ENCODE results near the gene SYP. TPM values are rescaled to one million over a fixed set of nuclear protein-coding genes. Genes with fewer than 3 reads are reported as not detected.

Gene SYP
- total RNA-seq, 1 donor from 2014 or later = 0.07 TPM

GRCh38 chrX:49227726-49228125, 27.7 kb upstream of the SYP start:
- H3K27me3 Mint-ChIP-seq (ENCODE audit: insufficient read depth, low read depth) = peaks cover 14% of the 10 kb centered on the region
- H3K79me2 ChIP-seq (ENCODE audit: low read depth) = no peaks in the 10 kb centered on the region
- no peaks in the 10 kb centered on the region for H3F3A ChIP-seq (ENCODE audit: low read depth)
- H3K4me2 ChIP-seq = no peak overlapping the region
- no peak overlapping the region for H3K27ac Mint-ChIP-seq
- peaks cover under 1% of the 10 kb centered on the region for H3K4me1 Mint-ChIP-seq
- no peaks in the 10 kb centered on the region for H3K9me3 ChIP-seq (ENCODE audit: low read depth)
- H3K36me3 Mint-ChIP-seq = no peaks in the 10 kb centered on the region
- peaks cover 25% of the 10 kb centered on the region for H3K9me3 Mint-ChIP-seq
- DNase-seq (ENCODE audit: low spot score) = no peak
- TF ChIP-seq EZH2 (IDR thresholded peaks at IDR 0.05) = no peak
- TF ChIP-seq, protein P1, sequence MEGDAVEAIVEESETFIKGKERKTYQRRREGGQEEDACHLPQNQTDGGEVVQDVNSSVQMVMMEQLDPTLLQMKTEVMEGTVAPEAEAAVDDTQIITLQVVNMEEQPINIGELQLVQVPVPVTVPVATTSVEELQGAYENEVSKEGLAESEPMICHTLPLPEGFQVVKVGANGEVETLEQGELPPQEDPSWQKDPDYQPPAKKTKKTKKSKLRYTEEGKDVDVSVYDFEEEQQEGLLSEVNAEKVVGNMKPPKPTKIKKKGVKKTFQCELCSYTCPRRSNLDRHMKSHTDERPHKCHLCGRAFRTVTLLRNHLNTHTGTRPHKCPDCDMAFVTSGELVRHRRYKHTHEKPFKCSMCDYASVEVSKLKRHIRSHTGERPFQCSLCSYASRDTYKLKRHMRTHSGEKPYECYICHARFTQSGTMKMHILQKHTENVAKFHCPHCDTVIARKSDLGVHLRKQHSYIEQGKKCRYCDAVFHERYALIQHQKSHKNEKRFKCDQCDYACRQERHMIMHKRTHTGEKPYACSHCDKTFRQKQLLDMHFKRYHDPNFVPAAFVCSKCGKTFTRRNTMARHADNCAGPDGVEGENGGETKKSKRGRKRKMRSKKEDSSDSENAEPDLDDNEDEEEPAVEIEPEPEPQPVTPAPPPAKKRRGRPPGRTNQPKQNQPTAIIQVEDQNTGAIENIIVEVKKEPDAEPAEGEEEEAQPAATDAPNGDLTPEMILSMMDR (IDR thresholded peaks at IDR 0.05) = no peak
- TF ChIP-seq EZH2phosphoT487 (IDR thresholded peaks at IDR 0.05) = no peak
- no peaks in the 10 kb centered on the region for H3K27me3 ChIP-seq
- H4K20me1 ChIP-seq (ENCODE audit: low read depth) = no peaks in the 10 kb centered on the region
- H3K4me3 ChIP-seq = no peak overlapping the region
- H3K36me3 ChIP-seq = no peaks in the 10 kb centered on the region
- no peak overlapping the region for H3K27ac ChIP-seq
- H3K4me3 Mint-ChIP-seq = no peak overlapping the region
- no peak overlapping the region for H3K9ac ChIP-seq
- H2AFZ ChIP-seq (replicated peaks) = no peak overlapping the region
- no peaks in the 10 kb centered on the region for H3K4me1 ChIP-seq

DNA sequence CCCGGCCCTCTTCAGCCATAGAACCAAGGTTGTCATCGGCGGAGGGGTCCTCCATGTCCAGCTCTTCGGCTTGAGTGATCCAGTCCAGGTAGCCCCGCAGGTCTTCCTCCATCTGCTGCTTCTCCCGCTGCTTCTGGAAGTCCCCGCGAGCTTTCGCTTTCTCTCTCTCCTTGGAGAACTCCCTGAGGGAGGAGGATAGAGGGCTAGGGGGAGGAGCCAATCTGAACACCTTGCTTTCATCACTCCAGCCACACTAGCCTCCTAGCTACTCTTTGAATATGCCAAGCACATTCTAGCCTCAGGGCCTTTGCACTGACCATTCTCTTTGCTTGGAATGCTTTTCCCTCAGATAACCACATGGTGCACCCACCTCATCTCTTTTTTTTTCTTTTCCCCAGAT, 27.0 kb upstream of the SYP start:
- Histone ChIP-seq H3K79me2 (ENCODE audit: low read depth) (no peaks in the 10 kb centered on the region), H3K27ac (no peak overlapping the region), H3K4me2 (no peak overlapping the region), H4K20me1 (ENCODE audit: low read depth) (no peaks in the 10 kb centered on the region), H3K27me3 (no peaks in the 10 kb centered on the region), H3K4me3 (no peak overlapping the region), H3K36me3 (no peaks in the 10 kb centered on the region), H3K9me3 (ENCODE audit: low read depth) (no peaks in the 10 kb centered on the region), H2AFZ (replicated peaks) (no peak overlapping the region), H3K4me1 (no peaks in the 10 kb centered on the region), H3F3A (ENCODE audit: low read depth) (no peaks in the 10 kb centered on the region), H3K9ac (no peak overlapping the region)
- Mint-ChIP-seq H3K27me3 (ENCODE audit: insufficient read depth, low read depth) (peaks cover 18% of the 10 kb centered on the region), H3K36me3 (no peaks in the 10 kb centered on the region), H3K27ac (no peak overlapping the region), H3K9me3 (peaks cover 27% of the 10 kb centered on the region), H3K4me1 (no peaks in the 10 kb centered on the region), H3K4me3 (no peak overlapping the region)
- TF ChIP-seq, protein P1 (IDR thresholded peaks at IDR 0.05) = no peak
- TF ChIP-seq EZH2phosphoT487 (IDR thresholded peaks at IDR 0.05) (no peak), EZH2 (IDR thresholded peaks at IDR 0.05) (no peak)
- DNase-seq (ENCODE audit: low spot score) = no peak

- Histone ChIP-seq H3K4me3 (no peak overlapping the region), H3K4me2 (no peak overlapping the region), H3K79me2 (ENCODE audit: low read depth) (no peaks in the 10 kb centered on the region), H3K9me3 (ENCODE audit: low read depth) (no peaks in the 10 kb centered on the region), H2AFZ (replicated peaks) (no peak overlapping the region), H4K20me1 (ENCODE audit: low read depth) (no peaks in the 10 kb centered on the region), H3K9ac (no peak overlapping the region), H3K36me3 (no peaks in the 10 kb centered on the region), H3F3A (ENCODE audit: low read depth) (no peaks in the 10 kb centered on the region), H3K27ac (no peak overlapping the region), H3K4me1 (no peaks in the 10 kb centered on the region), H3K27me3 (no peaks in the 10 kb centered on the region)
- Mint-ChIP-seq H3K9me3 (peaks cover 24% of the 10 kb centered on the region), H3K4me1 (no peaks in the 10 kb centered on the region), H3K4me3 (no peak overlapping the region), H3K27me3 (ENCODE audit: insufficient read depth, low read depth) (peaks cover 17% of the 10 kb centered on the region), H3K27ac (no peak overlapping the region), H3K36me3 (no peaks in the 10 kb centered on the region)
- DNase-seq (ENCODE audit: low spot score) = no peak
- no peak for TF ChIP-seq EZH2phosphoT487 (IDR thresholded peaks at IDR 0.05)
- no peak for TF ChIP-seq EZH2 (IDR thresholded peaks at IDR 0.05)
Measured at GRCh38 chrX:49225858-49226257, 25.9 kb upstream of the SYP start.

GRCh38 chrX:49221868-49222267, 21.9 kb upstream of the SYP start:
- Histone ChIP-seq H4K20me1 (ENCODE audit: low read depth) (no peaks in the 10 kb centered on the region), H3K36me3 (no peaks in the 10 kb centered on the region), H3K4me1 (no peaks in the 10 kb centered on the region), H3K4me2 (no peak overlapping the region), H3K79me2 (ENCODE audit: low read depth) (no peaks in the 10 kb centered on the region), H3K9me3 (ENCODE audit: low read depth) (no peaks in the 10 kb centered on the region), H3F3A (ENCODE audit: low read depth) (no peaks in the 10 kb centered on the region), H3K4me3 (no peak overlapping the region), H3K27ac (no peak overlapping the region), H2AFZ (replicated peaks) (no peak overlapping the region), H3K27me3 (no peaks in the 10 kb centered on the region), H3K9ac (no peak overlapping the region)
- Mint-ChIP-seq H3K36me3 (no peaks in the 10 kb centered on the region), H3K4me1 (no peaks in the 10 kb centered on the region), H3K27ac (no peak overlapping the region), H3K9me3 (peaks cover 32% of the 10 kb centered on the region), H3K4me3 (no peak overlapping the region), H3K27me3 (ENCODE audit: insufficient read depth, low read depth) (peaks cover 23% of the 10 kb centered on the region)
- DNase-seq (ENCODE audit: low spot score) = no peak
- TF ChIP-seq EZH2phosphoT487 (IDR thresholded peaks at IDR 0.05) (no peak), EZH2 (IDR thresholded peaks at IDR 0.05) (no peak)
